NCI-H2029 (cell line): ENCODE results near the gene ING1.
A peak's percentile ranks its signal among the peaks of the same experiment; 100 is the strongest.
"Not testable (repeated sequence)": the region's sequence is repeated elsewhere in the genome, so short reads cannot be mapped to it uniquely, and the experiment has no call there.

Experiments used
- DNase-seq: peaks from one replicate; lab custom pipeline; 2025; lab: John Stamatoyannopoulos, UW

The ING1 gene

GRCh38 chr13:110715395-110716246 lies 2.1 kb downstream of the ING1 start:
- peak; percentile 100 for DNase-seq

- DNase-seq: peak; percentile 9
These were observed 2.7 kb downstream of the ING1 start for GRCh38 chr13:110716247-110716515.

- no peak for DNase-seq
These were observed 5.7 kb downstream of the ING1 start for GRCh38 chr13:110719036-110719710.

GRCh38 chr13:110722971-110723370 lies 9.5 kb downstream of the ING1 start:
- no peak for DNase-seq

GRCh38 chr13:110723598-110723997 lies 10.1 kb downstream of the ING1 start:
- DNase-seq: no peak

GRCh38 chr13:110726153-110726552 lies 12.7 kb downstream of the ING1 start:
- not testable (repeated sequence) for DNase-seq

GRCh38 chr13:110726726-110727125 lies 13.2 kb downstream of the ING1 start:
- DNase-seq: peak; percentile 84

- no peak for DNase-seq
These were observed 17.6 kb downstream of the ING1 start for GRCh38 chr13:110731072-110731471.

GRCh38 chr13:110734561-110734960 lies 21.1 kb downstream of the ING1 start:
- no peak for DNase-seq

- DNase-seq: no peak
These were observed 24.1 kb downstream of the ING1 start for GRCh38 chr13:110737555-110737954.

- no peak for DNase-seq
These were observed 30.2 kb downstream of the ING1 start for GRCh38 chr13:110743687-110744086.

- no peak for DNase-seq
These were observed 32.9 kb downstream of the ING1 start for GRCh38 chr13:110746438-110746837.

- no peak for DNase-seq
These were observed 34.8 kb downstream of the ING1 start for GRCh38 chr13:110748271-110748670.

GRCh38 chr13:110756219-110756631 lies 42.7 kb downstream of the ING1 start:
- DNase-seq: no peak

- DNase-seq: no peak
These were observed 43.8 kb downstream of the ING1 start for GRCh38 chr13:110757296-110757695.

GRCh38 chr13:110758195-110758805 lies 44.8 kb downstream of the ING1 start:
- DNase-seq: no peak

- DNase-seq: no peak
These were observed 46.2 kb downstream of the ING1 start for GRCh38 chr13:110759710-110760109.

GRCh38 chr13:110760611-110761010 lies 47.1 kb downstream of the ING1 start:
- no peak for DNase-seq

- no peak for DNase-seq
These were observed 53.4 kb downstream of the ING1 start for GRCh38 chr13:110766671-110767430.

- DNase-seq: no peak
These were observed 54.0 kb downstream of the ING1 start for GRCh38 chr13:110767476-110767875.

GRCh38 chr13:110769097-110769496 lies 55.6 kb downstream of the ING1 start:
- DNase-seq: no peak

GRCh38 chr13:110770678-110771077 lies 57.2 kb downstream of the ING1 start:
- no peak for DNase-seq
